HepG2 (cell line): ENCODE measurements around the gene DPM1. TPM values are rescaled to one million over a fixed set of nuclear protein-coding genes. Genes with fewer than 3 reads are reported as not detected.

Experiments
- DNMT1 ChIP-seq: sonication (generic); formaldehyde crosslinking; IDR thresholded peaks from 2 replicates; pipeline ENCODE4 v1.5.1; 2020; ENCODE audit warnings: mild to moderate bottlenecking, missing genetic modification reagents
- FOXC1 ChIP-seq: sonication (generic); formaldehyde crosslinking; IDR thresholded peaks from 2 replicates; pipeline ENCODE4 v1.8.0; 2022; ENCODE audit warnings: mild to moderate bottlenecking, missing genetic modification reagents, borderline replicate concordance
- HNF4G ChIP-seq, 2 experiments: sonication (generic) in 1 of 2; formaldehyde crosslinking in 1 of 2; IDR thresholded peaks; 2 replicates each; pipeline versions ENCODE4 v1.4.0 to v1.6.1; 2011 to 2020; ENCODE audit warnings: borderline replicate concordance in 2 of 2, low read depth in 2 of 2, mild to moderate bottlenecking in 2 of 2, low read length in 1 of 2, missing genetic modification reagents in 1 of 2, moderate library complexity in 1 of 2
- KDM2A ChIP-seq: sonication (generic); formaldehyde crosslinking; IDR thresholded peaks from 2 replicates; pipeline ENCODE4 v1.4.0; 2020; ENCODE audit warnings: low read depth, missing genetic modification reagents, borderline replicate concordance
- KDM6A ChIP-seq: IDR thresholded peaks from 2 replicates; pipeline ENCODE4 v1.6.1; 2016; ENCODE audit warnings: low read depth
- MLX ChIP-seq: IDR thresholded peaks from 2 replicates; pipeline ENCODE4 v1.6.1; 2016
- NFRKB ChIP-seq: fragments of 450-650 bp; IDR thresholded peaks from 2 replicates; pipeline ENCODE4 v1.6.1; 2017
- POGK ChIP-seq: sonication (generic); formaldehyde crosslinking; conservative IDR thresholded peaks from 2 replicates; pipeline ENCODE4 v1.8.0; 2022; ENCODE audit warnings: mild to moderate bottlenecking, moderate library complexity, missing genetic modification reagents
- POGZ ChIP-seq: sonication (generic); formaldehyde crosslinking; IDR thresholded peaks from 2 replicates; pipeline ENCODE4 v1.4.0; 2020; ENCODE audit warnings: mild to moderate bottlenecking, missing genetic modification reagents
- PRMT3 ChIP-seq: sonication (generic); formaldehyde crosslinking; IDR thresholded peaks from 2 replicates; pipeline ENCODE4 v1.8.1; 2022; ENCODE audit warnings: low read depth, mild to moderate bottlenecking, moderate library complexity, missing genetic modification reagents, borderline replicate concordance
- SMARCC2 ChIP-seq: fragments of 450-650 bp; IDR thresholded peaks from 2 replicates; pipeline ENCODE4 v1.6.1; 2017; ENCODE audit warnings: antibody characterized with exemption, mild to moderate bottlenecking
- SNAPC2 ChIP-seq: sonication (generic); formaldehyde crosslinking; IDR thresholded peaks from 2 replicates; pipeline ENCODE4 v1.8.1; 2022; ENCODE audit warnings: mild to moderate bottlenecking, missing genetic modification reagents
- STAT5B ChIP-seq: sonication (generic); formaldehyde crosslinking; IDR thresholded peaks from 2 replicates; pipeline ENCODE4 v1.4.0; 2020; ENCODE audit warnings: missing genetic modification reagents
- XRCC5 ChIP-seq: fragments of 200-400 bp; formaldehyde crosslinking; optimal IDR thresholded peaks from 2 replicates; pipeline ENCODE3; 2017; ENCODE audit warnings: mild to moderate bottlenecking, low read length
- ZFP36 ChIP-seq: fragments of 150-350 bp; IDR thresholded peaks from 2 replicates; pipeline ENCODE4 v1.6.1; 2018; ENCODE audit warnings: borderline replicate concordance, low read length, low read depth; ENCODE audit not compliant: partially characterized antibody
- ZNF143 ChIP-seq: sonication (generic); formaldehyde crosslinking; IDR thresholded peaks from 2 replicates; pipeline ENCODE4 v1.4.0; 2020; ENCODE audit warnings: missing genetic modification reagents
- ZNF276 ChIP-seq: sonication (generic); formaldehyde crosslinking; IDR thresholded peaks from 2 replicates; pipeline ENCODE4 v1.4.0; 2020; ENCODE audit warnings: mild to moderate bottlenecking, low read depth, missing genetic modification reagents
- ZNF44 ChIP-seq: sonication (generic); formaldehyde crosslinking; IDR thresholded peaks from 2 replicates; pipeline ENCODE4 v1.5.1; 2020; ENCODE audit warnings: mild to moderate bottlenecking, missing genetic modification reagents
- ZNF543 ChIP-seq: sonication (generic); formaldehyde crosslinking; IDR thresholded peaks from 2 replicates; pipeline ENCODE4 v1.4.0; 2020; ENCODE audit warnings: mild to moderate bottlenecking, missing genetic modification reagents
- ZNF552 ChIP-seq: sonication (generic); formaldehyde crosslinking; IDR thresholded peaks from 2 replicates; pipeline ENCODE4 v1.9.0; 2022; ENCODE audit warnings: missing genetic modification reagents, mild to moderate bottlenecking, borderline replicate concordance
- ZNF598 ChIP-seq: sonication (generic); formaldehyde crosslinking; IDR thresholded peaks from 2 replicates; pipeline ENCODE4 v1.5.1; 2020; ENCODE audit warnings: mild to moderate bottlenecking, missing genetic modification reagents, borderline replicate concordance
- ZNF614 ChIP-seq: IDR thresholded peaks from 2 replicates; pipeline ENCODE4 v1.6.1; 2018; ENCODE audit warnings: missing biosample characterization, missing genetic modification reagents, inconsistent platforms, borderline replicate concordance
- ZNF850 ChIP-seq: sonication (generic); formaldehyde crosslinking; conservative IDR thresholded peaks from 2 replicates; pipeline ENCODE4 v1.9.0; 2021; ENCODE audit warnings: mild to moderate bottlenecking, missing genetic modification reagents
- polyA plus RNA-seq, 8 experiments: library from polyadenylated mRNA; depleted of rRNA in 3 of 8; stranded (reverse) in 7 of 8; unstranded in 1 of 8; fragments of >200 nt; fragmentation: Illumina TruSeq in 4 of 8; extraction: Trizol in 4 of 8; gene quantifications; 2 replicates each; pipeline versions ENCODE4 v1.2.1 to v1.2.3, GENCODE V29; 2011 to 2016; ENCODE audit warnings: low read depth in 4 of 8, missing spikeins in 1 of 8, mixed read lengths in 1 of 8; ENCODE audit not compliant: insufficient read depth in 1 of 8
- total RNA-seq, 5 experiments: library from RNA; depleted of rRNA; stranded (reverse); fragments of >200 nt; fragmentation: Illumina TruSeq; extraction: Trizol; gene quantifications; 2 replicates each; pipeline ENCODE4 v1.2.3, GENCODE V29; 2016; ENCODE audit warnings: low read depth in 1 of 5

DPM1 gene
- total and polyA plus RNA-seq, 2 of the 13 experiments (the other 11 are each of a cell fraction or from before 2014, with no cell fraction given): 83.2 to 161 TPM

GRCh38 chr20:50957798-50958614 is at the start of gene DPM1 (continued):
- TF ChIP-seq ZNF276 (CRISPR knock-in tag) (0 out of 2 replicates have a peak, but pooled peaks have one; percentile 16), SNAPC2 (CRISPR knock-in tag) (no peak), ZFP36 (no peak), ZNF44 (CRISPR knock-in tag) (no peak), KDM6A (CRISPR knock-in tag) (no peak), NFRKB (no peak), ZNF552 (CRISPR knock-in tag) (peak; percentile 59; the same call in 1 of the 2 replicates), STAT5B (CRISPR knock-in tag) (peak; percentile 84; the same call in 1 of the 2 replicates), HNF4G (IDR thresholded peaks at IDR 0.05; ENCODE audit: borderline replicate concordance, low read depth, low read length) (no peak), HNF4G (CRISPR knock-in tag; IDR thresholded peaks at IDR 0.05; ENCODE audit: borderline replicate concordance, low read depth) (no peak), ZNF143 (CRISPR knock-in tag) (no peak; the same call in 1 of the 2 replicates), XRCC5 (peak; percentile 51), KDM2A (CRISPR knock-in tag) (peak; percentile 90), POGZ (CRISPR knock-in tag) (no peak), PRMT3 (no peak), FOXC1 (CRISPR knock-in tag) (peak; percentile 87), ZNF614 (peak; percentile 34; the same call in 1 of the 2 replicates), ZNF543 (CRISPR knock-in tag) (peak; percentile 13; the same call in 1 of the 2 replicates), ZNF598 (CRISPR knock-in tag) (peak; percentile 28; the same call in 1 of the 2 replicates), POGK (CRISPR knock-in tag) (0 out of 2 replicates have a peak, but pooled peaks have one; percentile 41), MLX (CRISPR knock-in tag) (peak; percentile 36; the same call in 1 of the 2 replicates), SMARCC2 (no peak), DNMT1 (no peak; the same call in 1 of the 2 replicates), ZNF850 (no peak)
